ENCODE measurements around the gene ESYT3. TPM values are rescaled to one million over a fixed set of nuclear protein-coding genes. Genes with fewer than 3 reads are reported as not detected.

ESYT3 gene
- total RNA-seq, 1 donor from 2014 or later: not detected

GRCh38 chr3:138457863-138458735, 23.7 kb downstream of the ESYT3 start:
- ATAC-seq (ENCODE audit: low read depth) (no peak), DNase-seq (no peak)
- H3K4me1 Mint-ChIP-seq: no peaks in the 10 kb centered on the region
- no peak overlapping the region for H3K4me3 Mint-ChIP-seq
- no peaks in the 10 kb centered on the region for H3K9me3 Mint-ChIP-seq
- H3K27me3 Mint-ChIP-seq: peaks cover 5% of the 10 kb centered on the region
- ChIA-PET CTCF (no interaction called here), POLR2A (no interaction called here)
- H3K27ac Mint-ChIP-seq: no peak overlapping the region
- intact Hi-C loops (cut with micrococcal nuclease): no loop called here
- H3K36me3 Mint-ChIP-seq (ENCODE audit: low read depth): no peaks in the 10 kb centered on the region
- TF ChIP-seq CTCF (IDR thresholded peaks at IDR 0.05): no peak

DNA sequence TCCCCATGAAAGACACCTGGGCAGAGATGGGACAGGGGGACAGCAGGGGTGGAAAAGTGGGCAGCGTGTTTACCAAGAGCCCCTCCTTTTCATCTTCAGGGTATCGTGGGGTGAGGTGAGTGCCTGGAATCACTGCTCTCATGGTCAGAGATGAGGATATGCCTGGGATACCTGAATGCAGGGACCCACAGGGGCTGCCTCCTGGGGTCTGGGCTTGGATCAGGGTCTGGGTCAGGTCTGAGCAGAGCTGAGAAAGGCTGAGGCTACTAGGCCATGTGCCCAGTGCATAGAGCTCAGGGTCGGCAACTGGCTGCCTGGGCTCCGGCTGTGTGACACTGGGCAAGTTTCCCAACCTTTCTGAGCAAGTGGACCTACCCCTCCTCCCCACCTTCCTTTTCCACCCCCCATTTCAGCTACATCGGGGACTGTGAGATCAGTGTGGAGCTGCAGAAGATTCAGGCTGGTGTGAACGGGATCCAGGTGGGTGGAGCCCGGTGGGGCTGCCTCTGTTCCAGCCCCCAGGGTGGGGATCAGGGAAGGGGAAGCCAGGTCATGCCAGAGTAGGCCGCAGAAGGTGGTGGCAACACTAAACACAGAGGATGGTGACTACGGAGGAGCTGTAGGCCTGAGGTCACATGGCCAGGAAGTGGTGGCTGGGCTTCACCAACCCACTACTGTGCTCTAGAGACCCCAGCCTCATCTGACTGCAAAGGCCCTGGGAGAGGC, 24.5 kb downstream of the ESYT3 start:
- H3K4me3 Mint-ChIP-seq: no peak overlapping the region
- POLR2A ChIA-PET: no interaction called here
- ATAC-seq (ENCODE audit: low read depth): no peak

DNA sequence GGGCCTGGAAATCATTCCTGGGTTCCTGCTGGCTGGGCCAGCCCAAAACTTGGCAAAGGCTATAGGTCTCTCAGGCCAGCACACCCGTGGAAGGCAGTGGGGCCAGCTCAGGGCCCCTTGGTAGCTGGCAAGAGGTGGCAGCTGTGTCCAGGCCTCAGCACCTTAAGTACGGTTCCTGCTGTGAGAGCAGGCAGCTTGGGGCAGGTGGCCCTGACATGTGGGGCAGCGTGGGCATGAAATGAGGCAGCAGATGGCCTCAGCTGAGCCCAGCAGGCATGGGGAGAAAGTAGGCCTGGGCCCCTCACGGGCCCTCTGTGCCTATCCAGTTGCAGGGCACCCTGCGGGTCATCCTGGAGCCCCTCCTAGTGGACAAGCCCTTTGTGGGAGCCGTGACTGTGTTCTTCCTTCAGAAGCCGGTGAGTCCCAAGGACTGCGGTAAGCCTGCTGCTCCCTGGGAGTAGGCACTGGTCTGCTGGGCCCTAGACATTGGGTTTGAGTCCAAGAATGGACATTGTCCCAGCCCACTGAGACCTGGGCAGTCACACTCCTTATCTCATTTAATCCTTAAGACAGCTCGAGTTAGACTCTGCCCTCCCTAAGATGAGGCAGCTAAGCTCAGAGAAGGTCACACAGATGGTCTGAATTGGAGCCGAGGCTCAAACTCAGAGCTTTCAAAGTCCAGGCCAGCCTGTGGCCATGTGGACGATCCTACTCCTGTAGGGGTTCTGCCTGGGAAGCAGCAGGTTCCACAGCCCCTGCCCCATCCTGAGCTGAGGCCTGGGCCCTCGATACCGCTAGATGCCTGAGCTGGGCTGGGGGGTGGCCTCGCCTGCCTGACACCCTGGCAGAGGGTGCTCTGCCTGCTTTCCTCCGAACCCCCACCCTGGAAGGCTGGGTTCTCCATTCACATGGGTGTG, 25.5 kb downstream of the ESYT3 start:
- ChIA-PET CTCF (no interaction called here), POLR2A (no interaction called here)
- no peak overlapping the region for H3K4me3 Mint-ChIP-seq
- intact Hi-C loops (cut with micrococcal nuclease): no loop called here
- H3K4me1 Mint-ChIP-seq: no peaks in the 10 kb centered on the region
- DNase-seq: no peak
- ATAC-seq (ENCODE audit: low read depth): no peak
- H3K27me3 Mint-ChIP-seq: peaks cover 9% of the 10 kb centered on the region
- H3K27ac Mint-ChIP-seq: no peak overlapping the region
- no peaks in the 10 kb centered on the region for H3K9me3 Mint-ChIP-seq
- TF ChIP-seq CTCF (IDR thresholded peaks at IDR 0.05): no peak
- H3K36me3 Mint-ChIP-seq (ENCODE audit: low read depth): no peaks in the 10 kb centered on the region

More for the DNA sequence above, 24.5 kb downstream of the ESYT3 start:
- Mint-ChIP-seq H3K27ac (no peak overlapping the region), H3K4me1 (no peaks in the 10 kb centered on the region), H3K27me3 (peaks cover 8% of the 10 kb centered on the region), H3K36me3 (ENCODE audit: low read depth) (no peaks in the 10 kb centered on the region), H3K9me3 (no peaks in the 10 kb centered on the region)
- TF ChIP-seq CTCF (IDR thresholded peaks at IDR 0.05): no peak
- CTCF ChIA-PET: no interaction called here
- no peak for DNase-seq
- intact Hi-C loops (cut with micrococcal nuclease): no loop called here

DNA sequence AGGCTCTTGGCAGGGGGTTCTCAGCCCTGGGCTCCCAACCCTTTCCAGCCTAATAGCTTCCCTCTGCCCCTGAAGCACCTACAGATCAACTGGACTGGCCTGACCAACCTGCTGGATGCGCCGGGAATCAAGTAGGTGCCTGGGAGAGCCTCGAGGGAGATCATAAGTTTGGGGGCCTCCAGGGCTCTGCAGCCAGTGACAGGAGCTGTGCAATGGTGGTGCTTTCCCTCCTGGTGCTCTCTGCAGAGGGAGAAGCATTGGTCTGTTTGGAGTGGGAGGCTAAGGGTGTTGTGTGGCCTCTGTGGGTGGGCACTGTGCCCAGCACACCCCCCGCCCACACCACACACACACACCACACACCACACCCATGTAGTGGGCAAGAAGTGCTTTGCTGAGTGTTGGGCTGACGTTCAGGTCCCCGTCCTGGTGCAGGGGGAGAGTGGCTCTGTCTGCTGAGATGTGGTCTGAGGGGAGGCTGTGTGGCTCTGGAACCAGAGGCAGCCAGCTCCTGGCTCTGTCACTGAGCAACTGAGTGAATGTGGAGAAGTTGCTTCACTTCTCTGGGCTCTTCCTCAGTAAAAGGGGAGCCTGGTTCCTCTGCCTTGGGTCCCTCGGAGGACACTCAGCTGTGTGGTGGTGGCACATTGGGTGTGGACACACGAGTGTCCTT, 26.3 kb downstream of the ESYT3 start:
- H3K9me3 Mint-ChIP-seq: no peaks in the 10 kb centered on the region
- H3K4me3 Mint-ChIP-seq: no peak overlapping the region
- ATAC-seq (ENCODE audit: low read depth) (no peak), DNase-seq (no peak)
- no peak overlapping the region for H3K27ac Mint-ChIP-seq
- intact Hi-C loops (cut with micrococcal nuclease): no loop called here
- H3K36me3 Mint-ChIP-seq (ENCODE audit: low read depth): no peaks in the 10 kb centered on the region
- TF ChIP-seq CTCF (IDR thresholded peaks at IDR 0.05): no peak
- ChIA-PET POLR2A (no interaction called here), CTCF (no interaction called here)
- H3K27me3 Mint-ChIP-seq: peaks cover 9% of the 10 kb centered on the region
- no peaks in the 10 kb centered on the region for H3K4me1 Mint-ChIP-seq
